Astrocyte (in vitro differentiated cells and primary cell): ENCODE measurements around the gene RHD. TPM values are rescaled to one million over a fixed set of nuclear protein-coding genes. Genes with fewer than 3 reads are reported as not detected.
A peak's percentile ranks its signal among the peaks of the same experiment; 100 is the strongest.
"Not testable (repeated sequence)": the region's sequence is repeated elsewhere in the genome, so short reads cannot be mapped to it uniquely, and the experiment has no call there.

Experiments used
- DNase-seq: peaks from one replicate; pipeline ENCODE4 v3.0.0-alpha.2; 2010; ENCODE audit warnings: low read depth
- FAIRE-seq: peaks from 2 replicates; lab custom pipeline; 2011; peaks lifted over from hg19 to GRCh38; lab: Jason Lieb, UNC
- H2AFZ ChIP-seq: 2 replicates; pipeline ENCODE4 v1.6.0; 2012; ENCODE audit warnings: low read depth, low read length, inconsistent platforms
- H3K27ac ChIP-seq: 2 replicates; pipeline ENCODE4 v1.5.1; 2011; ENCODE audit warnings: low read depth, low read length, inconsistent platforms
- H3K27me3 ChIP-seq: 2 replicates; pipeline ENCODE4 v1.6.0; 2011; ENCODE audit warnings: low read length, inconsistent platforms; ENCODE audit not compliant: insufficient read depth
- H3K36me3 ChIP-seq: 2 replicates; pipeline ENCODE4 v1.5.1; 2011; ENCODE audit warnings: low read length, inconsistent platforms; ENCODE audit not compliant: insufficient read depth
- H3K4me1 ChIP-seq: 2 replicates; pipeline ENCODE4 v1.5.1; 2011; ENCODE audit warnings: low read length, inconsistent platforms; ENCODE audit not compliant: insufficient read depth
- H3K4me2 ChIP-seq: 2 replicates; pipeline ENCODE4 v1.6.0; 2012; ENCODE audit warnings: low read length, inconsistent platforms
- H3K4me3 ChIP-seq: 2 replicates; pipeline ENCODE4 v1.5.1; 2011; ENCODE audit warnings: low read depth, mild to moderate bottlenecking, low read length, inconsistent platforms; ENCODE audit not compliant: insufficient read depth
- H3K79me2 ChIP-seq: 2 replicates; pipeline ENCODE4 v1.6.0; 2012; ENCODE audit warnings: mild to moderate bottlenecking, low read length, inconsistent platforms; ENCODE audit not compliant: insufficient read depth
- H3K9ac ChIP-seq: 2 replicates; pipeline ENCODE4 v1.6.0; 2012; ENCODE audit warnings: mild to moderate bottlenecking, low read length, inconsistent platforms
- H3K9me3 ChIP-seq: 2 replicates; pipeline ENCODE4 v1.5.1; 2012; ENCODE audit warnings: low read depth, mild to moderate bottlenecking, low read length, inconsistent platforms; ENCODE audit not compliant: insufficient read depth
- H4K20me1 ChIP-seq: 2 replicates; pipeline ENCODE4 v1.6.0; 2012; ENCODE audit warnings: low read length, inconsistent platforms; ENCODE audit not compliant: insufficient read depth
- H3K27ac Mint-ChIP-seq: one replicate; pipeline ENCODE4 v1.8.0; 2021; ENCODE audit warnings: mild to moderate bottlenecking, mixed read lengths; ENCODE audit not compliant: unreplicated experiment
- H3K27me3 Mint-ChIP-seq: one replicate; pipeline ENCODE4 v1.8.0; 2021; ENCODE audit warnings: low read depth, mixed read lengths; ENCODE audit not compliant: unreplicated experiment
- H3K36me3 Mint-ChIP-seq: one replicate; pipeline ENCODE4 v1.8.0; 2021; ENCODE audit warnings: low read depth, mixed read lengths; ENCODE audit not compliant: unreplicated experiment
- H3K4me1 Mint-ChIP-seq: one replicate; pipeline ENCODE4 v1.8.0; 2021; ENCODE audit warnings: low read depth, mixed read lengths; ENCODE audit not compliant: unreplicated experiment
- H3K4me3 Mint-ChIP-seq: one replicate; pipeline ENCODE4 v1.8.0; 2021; ENCODE audit warnings: mild to moderate bottlenecking, moderate library complexity, mixed read lengths; ENCODE audit not compliant: unreplicated experiment
- H3K9me3 Mint-ChIP-seq: one replicate; pipeline ENCODE4 v1.8.0; 2021; ENCODE audit warnings: mild to moderate bottlenecking, mixed read lengths; ENCODE audit not compliant: unreplicated experiment
- EZH2 ChIP-seq: IDR thresholded peaks from 2 replicates; pipeline ENCODE4 v1.6.1; 2012; ENCODE audit warnings: mild to moderate bottlenecking, low read length, inconsistent platforms; ENCODE audit not compliant: insufficient read depth
- total RNA-seq: library from RNA; stranded (reverse); gene quantifications from 2 replicates; pipeline ENCODE4 v1.2.1, GENCODE V29; 2021

RHD gene
- total RNA-seq, 1 donor from 2014 or later = not detected

DNA sequence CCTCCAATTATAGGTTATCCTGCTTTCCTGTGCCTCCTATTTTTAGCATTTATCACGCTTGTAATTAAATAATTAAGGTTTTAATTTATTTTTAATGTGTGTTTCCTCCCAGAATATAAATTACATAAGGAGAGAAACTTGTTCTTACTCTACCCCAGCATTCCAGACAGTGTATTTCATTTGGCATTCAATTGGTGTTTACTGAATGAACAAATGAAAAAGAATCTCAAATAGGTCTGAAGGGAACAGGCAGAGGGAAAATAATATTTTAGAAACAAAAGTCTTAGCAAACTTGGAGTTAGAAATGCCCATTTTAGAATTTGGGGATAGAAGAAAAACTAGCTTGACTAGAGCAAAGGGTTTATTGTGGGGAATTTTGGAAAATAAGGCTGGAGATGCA lies 15.1 kb upstream of the RHD start:
- peaks cover 3% of the 10 kb centered on the region for H3K4me1 Mint-ChIP-seq

DNA sequence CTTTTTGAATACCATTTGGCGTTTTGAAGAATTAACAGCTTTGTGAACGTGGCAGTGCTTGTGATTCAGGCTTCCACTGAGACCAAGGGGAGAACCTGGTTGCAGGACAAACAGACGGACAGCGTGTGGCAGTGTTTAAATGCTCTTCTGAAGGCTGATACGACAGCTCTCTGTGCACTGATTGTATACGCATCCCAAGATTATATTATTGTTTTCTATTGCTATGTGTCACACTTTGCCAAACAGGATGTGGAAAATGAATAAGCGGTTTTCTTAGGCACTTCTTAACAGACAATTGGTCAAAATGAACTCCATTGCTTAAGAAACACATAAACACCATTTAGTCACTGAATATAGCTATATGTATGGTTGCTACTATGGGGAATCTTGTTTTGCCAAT lies 12.5 kb upstream of the RHD start:
- not testable (repeated sequence) for H3K4me2 ChIP-seq

More for the DNA sequence above, 15.1 kb upstream of the RHD start:
- no peaks in the 10 kb centered on the region for H3K36me3 ChIP-seq
- no peaks in the 10 kb centered on the region for H3K9me3 ChIP-seq
- H3K27ac Mint-ChIP-seq = no peak overlapping the region
- no peaks in the 10 kb centered on the region for H3K27me3 Mint-ChIP-seq
- no peak for FAIRE-seq
- H3K79me2 ChIP-seq = no peaks in the 10 kb centered on the region
- no peak overlapping the region for H2AFZ ChIP-seq
- no peak overlapping the region for H3K4me2 ChIP-seq
- no peaks in the 10 kb centered on the region for H4K20me1 ChIP-seq
- peaks cover 2% of the 10 kb centered on the region for H3K36me3 Mint-ChIP-seq
- DNase-seq = no peak
- H3K4me3 Mint-ChIP-seq = no peak overlapping the region
- H3K27me3 ChIP-seq = no peaks in the 10 kb centered on the region
- no peaks in the 10 kb centered on the region for H3K9me3 Mint-ChIP-seq
- H3K4me3 ChIP-seq = no peak overlapping the region
- no peaks in the 10 kb centered on the region for H3K4me1 ChIP-seq
- H3K9ac ChIP-seq = no peak overlapping the region
- peak overlapping the region; percentile 3 for H3K27ac ChIP-seq
- no peak for TF ChIP-seq EZH2

DNA sequence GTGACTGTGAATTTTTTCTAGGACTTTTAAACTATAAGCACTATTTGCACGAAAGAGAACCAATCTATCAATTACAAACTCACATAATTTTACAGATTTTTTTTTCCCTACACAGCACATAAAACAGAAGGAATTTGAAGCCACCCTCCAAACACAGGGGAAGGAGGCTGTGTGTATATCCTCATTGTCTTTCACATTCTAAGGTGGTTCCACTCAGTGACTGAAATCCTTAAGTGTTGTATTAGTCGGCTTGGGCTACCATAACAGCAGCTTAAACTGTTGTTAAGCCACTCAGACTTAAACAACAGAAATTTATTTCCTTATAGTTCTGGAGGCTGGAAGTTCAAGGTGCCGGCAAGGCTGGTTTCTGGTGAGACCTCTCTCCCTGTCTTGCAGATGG lies 12.0 kb upstream of the RHD start:
- H3K27ac Mint-ChIP-seq, H2AFZ ChIP-seq, DNase-seq, H3K4me1 ChIP-seq, H3K36me3 Mint-ChIP-seq, H3K27me3 Mint-ChIP-seq, H3K4me2 ChIP-seq, H3K4me3 Mint-ChIP-seq, H3K9ac ChIP-seq, H3K27me3 ChIP-seq, H3K27ac ChIP-seq, H3K36me3 ChIP-seq, H4K20me1 ChIP-seq, H3K9me3 ChIP-seq, H3K4me3 ChIP-seq, H3K4me1 Mint-ChIP-seq, FAIRE-seq, H3K79me2 ChIP-seq, H3K9me3 Mint-ChIP-seq: not testable (repeated sequence)

More for the DNA sequence above, 12.5 kb upstream of the RHD start:
- H3K9me3 Mint-ChIP-seq, DNase-seq, H3K27ac ChIP-seq, H3K27me3 Mint-ChIP-seq, H3K79me2 ChIP-seq, H3K9ac ChIP-seq, H2AFZ ChIP-seq, H3K36me3 ChIP-seq, H3K9me3 ChIP-seq, H3K27me3 ChIP-seq, H3K27ac Mint-ChIP-seq, H3K4me1 Mint-ChIP-seq, H3K4me3 ChIP-seq, H3K4me1 ChIP-seq, H4K20me1 ChIP-seq, H3K36me3 Mint-ChIP-seq, H3K4me3 Mint-ChIP-seq: not testable (repeated sequence)
- FAIRE-seq = peak; percentile 52

DNA sequence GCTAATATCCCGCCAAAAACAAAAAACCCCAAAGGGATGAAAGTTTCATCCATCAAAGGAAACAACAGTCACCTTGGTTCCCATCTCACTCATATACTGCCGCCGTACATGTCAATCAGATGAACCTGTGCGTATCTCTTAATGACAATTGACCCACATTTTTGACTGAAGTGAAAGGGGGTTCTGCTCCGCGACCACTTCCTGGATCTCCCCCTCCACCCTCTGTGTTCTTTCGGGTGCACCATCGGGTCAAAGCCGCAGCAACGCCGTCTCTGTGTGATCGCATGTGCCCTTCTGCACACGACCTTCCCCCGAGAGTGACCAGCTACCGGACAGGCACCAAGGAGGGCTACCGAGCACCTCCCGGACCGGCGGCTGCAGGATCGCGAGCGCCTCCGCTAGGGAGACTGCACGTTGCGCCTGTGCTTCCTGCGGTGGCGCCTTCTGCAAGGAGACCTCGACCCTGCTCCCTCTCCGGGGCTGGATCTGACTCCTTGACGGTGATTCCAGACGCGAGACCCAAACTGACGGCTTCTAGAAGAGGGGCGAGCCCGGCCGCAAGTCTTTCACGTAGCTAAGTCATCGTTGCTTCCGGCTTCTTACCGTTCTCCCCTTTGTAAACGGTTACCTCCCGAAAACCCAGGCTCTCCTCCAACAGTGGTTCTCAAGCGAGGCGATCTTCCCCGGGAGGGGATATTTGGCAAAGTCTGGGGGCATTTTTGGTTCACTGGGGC lies 5.6 kb upstream of the RHD start:
- H3K27me3 Mint-ChIP-seq, H3K36me3 Mint-ChIP-seq, H4K20me1 ChIP-seq, DNase-seq, H3K9me3 ChIP-seq, H3K4me1 Mint-ChIP-seq, H3K9me3 Mint-ChIP-seq, H3K27me3 ChIP-seq, H3K27ac ChIP-seq, H3K4me1 ChIP-seq, H3K36me3 ChIP-seq, H3K27ac Mint-ChIP-seq, FAIRE-seq, H3K79me2 ChIP-seq: not testable (repeated sequence)
- peak overlapping the region; percentile 89 for H3K4me3 Mint-ChIP-seq
- Histone ChIP-seq H3K4me3 (peak overlapping the region; percentile 66), H2AFZ (peak overlapping the region; percentile 2), H3K9ac (peak overlapping the region; percentile 81), H3K4me2 (peak overlapping the region; percentile 84)

DNA sequence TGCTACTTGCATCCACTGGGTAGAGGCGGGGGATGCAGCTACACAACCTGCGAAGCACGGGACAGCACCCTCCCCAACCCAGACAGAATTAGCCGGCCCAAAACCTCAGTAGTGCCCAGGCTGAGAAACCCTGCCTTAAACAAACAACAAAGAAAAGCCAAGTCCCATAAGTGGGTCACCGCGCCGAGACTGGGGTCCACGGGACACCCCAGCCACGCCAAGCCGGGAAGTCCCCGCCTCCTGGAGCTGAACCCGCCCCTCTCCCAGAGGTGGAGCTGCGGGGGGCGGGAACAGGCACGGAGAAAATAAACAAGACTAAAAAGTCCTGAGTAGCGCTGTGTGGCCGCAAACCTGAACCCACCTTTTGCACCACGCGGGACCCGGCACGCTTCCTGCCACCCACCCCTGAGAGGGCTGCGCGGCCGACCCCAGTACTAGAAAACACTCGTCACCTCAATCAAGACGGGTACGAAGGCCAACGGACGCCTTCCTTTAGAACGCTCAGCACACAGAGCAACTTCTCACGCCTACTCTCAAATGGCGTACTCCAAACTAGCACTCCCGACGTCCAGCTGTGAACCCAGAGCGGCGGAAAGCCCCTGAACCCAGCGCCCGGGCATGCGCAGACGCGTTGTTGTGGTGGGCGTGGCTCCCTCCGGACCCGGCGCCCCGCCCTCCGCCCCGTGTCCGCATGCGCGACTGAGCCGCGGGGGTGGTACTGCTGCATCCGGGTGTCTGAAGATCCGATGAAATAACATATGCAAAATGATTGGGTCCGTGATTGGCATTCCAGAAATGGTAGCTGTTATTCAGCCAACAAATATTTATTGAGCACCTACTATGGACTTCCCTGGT lies 4.8 kb upstream of the RHD start:
- not testable (repeated sequence) for H3K27ac Mint-ChIP-seq

More for the DNA sequence above, 4.8 kb upstream of the RHD start:
- H3K36me3 Mint-ChIP-seq, H3K36me3 ChIP-seq, H3K27me3 Mint-ChIP-seq, H3K9me3 ChIP-seq, H3K4me1 ChIP-seq, H3K27me3 ChIP-seq, H3K4me1 Mint-ChIP-seq, H4K20me1 ChIP-seq, H3K9me3 Mint-ChIP-seq, H3K79me2 ChIP-seq: not testable (repeated sequence)
- peak overlapping the region; percentile 74 for H3K4me3 Mint-ChIP-seq
- DNase-seq (peak; percentile 66), FAIRE-seq (peak; percentile 43)
- Histone ChIP-seq H3K4me2 (peak overlapping the region; percentile 83), H3K9ac (peak overlapping the region; percentile 81), H3K27ac (peak overlapping the region; percentile 75), H3K4me3 (peak overlapping the region; percentile 66), H2AFZ (peak overlapping the region; percentile 80)
